Measurements from ENCODE around the gene SMURF2. TPM values are rescaled to one million over a fixed set of nuclear protein-coding genes. Genes with fewer than 3 reads are reported as not detected.

Gene SMURF2
- total and polyA plus RNA-seq, 2 donors from 2014 or later: 7.2 to 27.9 TPM

DNA sequence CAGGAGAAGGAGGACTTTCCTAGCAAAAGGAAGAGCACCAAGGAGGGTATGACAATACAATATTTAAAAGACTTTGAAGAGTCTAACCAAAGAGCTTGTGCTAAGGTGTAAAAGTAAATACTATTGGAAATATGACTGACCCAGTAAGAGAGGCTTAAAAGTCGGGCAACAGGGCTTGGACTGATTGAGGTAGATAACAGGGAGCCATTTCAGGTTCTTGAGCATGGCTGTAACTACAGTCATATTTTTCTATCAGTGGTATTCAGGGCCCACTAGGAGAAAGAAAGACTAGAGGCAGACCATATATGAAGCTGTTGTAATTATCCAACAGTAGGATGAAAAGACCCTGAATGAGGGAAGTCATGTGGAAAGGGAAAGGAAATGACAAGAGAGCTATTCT lies 62.3 kb downstream of the SMURF2 start:
- intact Hi-C loops (cut with DNase I): no loop called here
- Histone ChIP-seq H3K9me3 (ENCODE audit: control insufficient read depth in 2 of 3, insufficient read depth in 1 of 3, low read length in 3 of 3) (no peaks in the 10 kb centered on the region), H3K4me1 (ENCODE audit: control insufficient read depth in 2 of 3, insufficient read depth in 2 of 3, low read depth in 1 of 3, low read length in 3 of 3) (no peaks in the 10 kb centered on the region), H3K9ac (ENCODE audit: low read length in 3 of 3) (no peak overlapping the region), H3K36me3 (ENCODE audit: control insufficient read depth in 2 of 3, insufficient read depth in 3 of 3, low read length in 3 of 3) (peaks cover 0 to 2% (median 0%) of the 10 kb centered on the region in 3 donors), H3K27ac (ENCODE audit: low read depth in 2 of 2, low read length in 2 of 2) (no peak overlapping the region), H3K4me3 (ENCODE audit: low read length in 3 of 3) (no peak overlapping the region), H3K27me3 (ENCODE audit: control insufficient read depth, insufficient read depth, low read length) (no peaks in the 10 kb centered on the region)
- TF ChIP-seq, protein P1, sequence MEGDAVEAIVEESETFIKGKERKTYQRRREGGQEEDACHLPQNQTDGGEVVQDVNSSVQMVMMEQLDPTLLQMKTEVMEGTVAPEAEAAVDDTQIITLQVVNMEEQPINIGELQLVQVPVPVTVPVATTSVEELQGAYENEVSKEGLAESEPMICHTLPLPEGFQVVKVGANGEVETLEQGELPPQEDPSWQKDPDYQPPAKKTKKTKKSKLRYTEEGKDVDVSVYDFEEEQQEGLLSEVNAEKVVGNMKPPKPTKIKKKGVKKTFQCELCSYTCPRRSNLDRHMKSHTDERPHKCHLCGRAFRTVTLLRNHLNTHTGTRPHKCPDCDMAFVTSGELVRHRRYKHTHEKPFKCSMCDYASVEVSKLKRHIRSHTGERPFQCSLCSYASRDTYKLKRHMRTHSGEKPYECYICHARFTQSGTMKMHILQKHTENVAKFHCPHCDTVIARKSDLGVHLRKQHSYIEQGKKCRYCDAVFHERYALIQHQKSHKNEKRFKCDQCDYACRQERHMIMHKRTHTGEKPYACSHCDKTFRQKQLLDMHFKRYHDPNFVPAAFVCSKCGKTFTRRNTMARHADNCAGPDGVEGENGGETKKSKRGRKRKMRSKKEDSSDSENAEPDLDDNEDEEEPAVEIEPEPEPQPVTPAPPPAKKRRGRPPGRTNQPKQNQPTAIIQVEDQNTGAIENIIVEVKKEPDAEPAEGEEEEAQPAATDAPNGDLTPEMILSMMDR (IDR thresholded peaks at IDR 0.05; ENCODE audit: borderline replicate concordance, extremely low read depth, insufficient read depth): no peak
- FAIRE-seq: no peak
- no peak for DNase-seq

DNA sequence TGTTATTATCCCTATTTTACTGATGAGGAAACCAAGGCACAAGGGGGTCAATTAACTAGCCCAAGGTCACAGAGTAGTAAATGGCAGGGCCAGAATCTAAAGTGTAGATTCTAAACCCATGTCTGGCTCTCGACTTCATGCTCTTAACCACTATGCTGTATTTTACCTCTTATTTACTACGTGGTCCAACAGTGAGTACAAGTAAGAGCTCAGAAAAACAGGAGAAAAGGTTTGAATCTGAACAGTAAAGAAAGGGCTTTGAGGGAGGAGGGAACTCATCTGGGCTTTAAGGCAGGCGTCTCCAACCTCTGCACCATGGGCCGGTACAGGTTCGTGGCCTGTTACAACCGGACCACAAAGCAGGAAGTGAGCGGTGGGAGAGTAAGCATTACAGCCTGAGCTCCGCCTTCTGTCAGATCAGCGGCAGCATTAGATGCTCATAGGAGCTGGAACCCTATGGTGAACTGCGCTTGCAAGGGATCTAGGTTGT lies 62.9 kb downstream of the SMURF2 start:
- Histone ChIP-seq H3K9me3 (ENCODE audit: control insufficient read depth in 2 of 3, insufficient read depth in 1 of 3, low read length in 3 of 3) (no peaks in the 10 kb centered on the region), H3K36me3 (ENCODE audit: control insufficient read depth in 2 of 3, insufficient read depth in 3 of 3, low read length in 3 of 3) (peaks cover 0 to 2% (median 0%) of the 10 kb centered on the region in 3 donors), H3K4me3 (ENCODE audit: low read length in 3 of 3) (no peak overlapping the region), H3K9ac (ENCODE audit: low read length in 3 of 3) (no peak overlapping the region), H3K27ac (ENCODE audit: low read depth in 2 of 2, low read length in 2 of 2) (no peak overlapping the region), H3K27me3 (ENCODE audit: control insufficient read depth, insufficient read depth, low read length) (no peaks in the 10 kb centered on the region), H3K4me1 (ENCODE audit: control insufficient read depth in 2 of 3, insufficient read depth in 2 of 3, low read depth in 1 of 3, low read length in 3 of 3) (no peaks in the 10 kb centered on the region)
- FAIRE-seq: no peak
- intact Hi-C loops (cut with DNase I): no loop called here
- DNase-seq: no peak
- TF ChIP-seq, protein P1 (IDR thresholded peaks at IDR 0.05; ENCODE audit: borderline replicate concordance, extremely low read depth, insufficient read depth): no peak

DNA sequence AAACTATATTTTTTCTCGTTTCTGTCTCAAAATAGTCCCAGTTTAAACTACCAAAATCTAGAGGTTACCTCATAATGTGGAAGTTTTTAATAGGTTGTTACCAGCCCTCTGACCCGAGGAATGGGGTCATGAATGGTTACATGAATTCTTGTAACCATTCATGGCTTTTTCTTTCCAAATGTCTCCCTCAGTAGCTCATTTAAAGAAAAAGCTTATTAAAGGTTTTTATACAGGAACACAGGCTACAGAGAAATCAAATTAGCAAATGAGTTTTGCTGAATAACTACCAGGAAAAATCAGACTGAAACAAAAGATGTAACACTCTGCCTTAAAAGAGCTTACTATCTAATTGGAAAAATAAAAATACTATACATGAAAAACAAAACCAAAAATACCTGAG lies 63.4 kb downstream of the SMURF2 start:
- Histone ChIP-seq H3K4me3 (ENCODE audit: low read length in 3 of 3) (no peak overlapping the region), H3K9me3 (ENCODE audit: control insufficient read depth in 2 of 3, insufficient read depth in 1 of 3, low read length in 3 of 3) (no peaks in the 10 kb centered on the region), H3K9ac (ENCODE audit: low read length in 3 of 3) (no peak overlapping the region), H3K27ac (ENCODE audit: low read depth in 2 of 2, low read length in 2 of 2) (no peak overlapping the region), H3K36me3 (ENCODE audit: control insufficient read depth in 2 of 3, insufficient read depth in 3 of 3, low read length in 3 of 3) (peaks cover 0 to 2% (median 0%) of the 10 kb centered on the region in 3 donors), H3K27me3 (ENCODE audit: control insufficient read depth, insufficient read depth, low read length) (no peaks in the 10 kb centered on the region), H3K4me1 (ENCODE audit: control insufficient read depth in 2 of 3, insufficient read depth in 2 of 3, low read depth in 1 of 3, low read length in 3 of 3) (no peaks in the 10 kb centered on the region)
- intact Hi-C loops (cut with DNase I): no loop called here
- no peak for DNase-seq
- TF ChIP-seq, protein P1 (IDR thresholded peaks at IDR 0.05; ENCODE audit: borderline replicate concordance, extremely low read depth, insufficient read depth): no peak
- FAIRE-seq: no peak

DNA sequence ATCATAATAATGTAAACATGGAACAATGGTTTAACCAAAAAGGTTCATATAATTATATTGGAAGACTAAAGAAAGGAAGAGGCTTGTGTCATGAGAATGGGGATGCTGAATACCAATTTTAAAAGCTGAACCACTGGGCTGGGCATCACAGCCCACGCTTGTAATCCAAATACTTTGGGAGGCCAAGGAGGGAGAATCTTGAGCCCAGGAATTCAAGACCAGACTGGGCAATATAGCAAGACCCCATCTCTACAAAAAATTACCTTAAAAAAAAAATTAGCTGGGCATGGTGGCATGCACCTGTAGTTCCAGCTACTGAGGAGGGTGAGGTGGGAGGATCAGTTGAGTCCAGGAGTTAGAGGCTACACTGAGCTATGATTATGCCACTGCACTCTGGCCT lies 65.1 kb downstream of the SMURF2 start:
- Histone ChIP-seq H3K36me3 (ENCODE audit: control insufficient read depth in 2 of 3, insufficient read depth in 3 of 3, low read length in 3 of 3) (peaks cover 0 to 4% (median 0%) of the 10 kb centered on the region in 3 donors), H3K4me1 (ENCODE audit: control insufficient read depth in 2 of 3, insufficient read depth in 2 of 3, low read depth in 1 of 3, low read length in 3 of 3) (no peaks in the 10 kb centered on the region), H3K27ac (ENCODE audit: low read depth in 2 of 2, low read length in 2 of 2) (no peak overlapping the region), H3K9ac (ENCODE audit: low read length in 3 of 3) (no peak overlapping the region), H3K4me3 (ENCODE audit: low read length in 3 of 3) (no peak overlapping the region), H3K27me3 (ENCODE audit: control insufficient read depth, insufficient read depth, low read length) (no peaks in the 10 kb centered on the region), H3K9me3 (ENCODE audit: control insufficient read depth in 2 of 3, insufficient read depth in 1 of 3, low read length in 3 of 3) (no peaks in the 10 kb centered on the region)
- no peak for FAIRE-seq
- TF ChIP-seq, protein P1 (IDR thresholded peaks at IDR 0.05; ENCODE audit: borderline replicate concordance, extremely low read depth, insufficient read depth): no peak
- DNase-seq: no peak
- intact Hi-C loops (cut with DNase I): no loop called here
